HG02973 (cell line): ENCODE results near the gene ARGLU1.

ENCODE experiments used
- ATAC-seq: cut with Tn5 transposase; IDR thresholded peaks from one replicate; pipeline ENCODE4 v1.9.1; 2021; ENCODE audit warnings: moderate library complexity; ENCODE audit not compliant: unreplicated experiment

Gene ARGLU1

GRCh38 chr13:106527445-106527801, 40.5 kb downstream of the ARGLU1 start:
- ATAC-seq, result no peak

GRCh38 chr13:106526738-106527444, 41.0 kb downstream of the ARGLU1 start:
- no peak for ATAC-seq

- no peak for ATAC-seq
Observed at GRCh38 chr13:106525865-106526264, 42.1 kb downstream of the ARGLU1 start.

DNA sequence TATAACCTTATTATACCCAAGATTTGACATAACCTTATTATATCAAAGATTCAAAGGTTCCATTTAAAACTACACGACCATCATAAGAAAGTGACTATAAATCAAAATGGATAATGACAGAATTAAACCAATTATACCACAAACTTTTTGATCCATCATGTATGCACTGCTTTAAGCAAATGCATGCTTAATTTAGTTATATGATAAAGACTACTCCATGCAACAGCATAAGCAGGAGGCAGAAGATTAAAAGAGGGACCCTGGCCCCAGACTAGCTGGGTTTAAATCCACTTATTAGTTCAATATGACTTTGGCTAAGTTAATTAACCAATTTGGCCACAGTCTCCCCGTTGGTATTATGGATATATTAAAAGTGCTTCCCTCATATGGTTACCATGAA, 43.8 kb downstream of the ARGLU1 start:
- ATAC-seq, result no peak

- no peak for ATAC-seq
Observed at GRCh38 chr13:106523576-106523975, 44.4 kb downstream of the ARGLU1 start.

DNA sequence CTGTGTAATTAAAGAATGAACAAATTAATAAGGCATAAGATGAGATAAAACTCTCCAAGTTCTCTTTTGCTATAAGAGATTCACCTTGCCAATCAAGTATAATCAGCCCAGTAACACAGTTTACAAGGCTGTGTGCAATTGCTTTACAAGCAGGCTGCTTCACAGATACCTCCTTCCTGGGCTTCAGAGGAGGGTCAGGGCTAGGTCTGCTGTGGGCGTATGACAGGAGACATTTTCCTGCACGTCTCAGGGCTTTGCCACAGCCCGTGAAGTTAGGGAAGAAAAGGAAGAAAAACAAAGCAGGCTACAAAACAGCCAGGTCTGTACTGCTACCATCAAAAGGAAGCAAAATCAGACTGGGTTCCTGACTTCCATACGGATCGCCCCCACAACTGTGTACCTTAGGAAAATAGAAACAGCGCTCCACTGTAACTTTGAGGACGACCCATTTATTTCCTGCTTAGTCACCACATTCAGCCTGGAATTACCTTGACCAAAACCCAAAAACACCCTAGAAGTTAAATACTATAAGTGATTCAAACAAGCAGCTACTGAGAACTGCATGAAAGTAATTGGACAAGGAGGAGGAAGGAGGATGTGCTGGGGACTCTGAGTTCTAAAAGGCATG, 44.9 kb downstream of the ARGLU1 start:
- no peak for ATAC-seq

DNA sequence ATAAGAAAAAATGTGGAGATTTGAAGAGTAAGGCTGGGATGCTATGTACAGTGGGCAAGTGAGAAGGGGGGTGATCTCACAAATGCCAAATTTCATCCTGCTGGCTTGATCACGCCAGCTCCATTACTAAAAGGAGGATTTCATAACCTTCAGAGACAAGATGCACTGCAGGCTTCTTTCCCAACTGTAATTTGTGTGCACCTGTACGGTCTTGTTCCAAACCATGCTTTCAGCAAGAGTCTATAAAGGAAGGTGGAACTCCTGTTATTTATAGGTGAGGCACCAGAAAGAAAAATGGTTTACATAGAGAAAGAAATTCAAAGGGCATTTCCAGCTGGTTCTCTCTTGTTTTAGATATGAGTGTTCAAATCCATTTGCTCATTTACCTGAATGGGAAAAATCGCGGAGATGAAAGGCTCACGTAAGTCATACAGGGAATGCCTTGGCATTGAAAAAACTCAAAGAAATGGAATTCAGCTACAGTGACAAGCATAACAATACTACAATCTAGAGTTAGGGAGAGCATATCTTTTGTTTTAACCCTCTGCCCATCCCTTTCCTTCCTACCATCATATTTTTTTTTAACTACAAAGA, 45.7 kb downstream of the ARGLU1 start:
- no peak for ATAC-seq

GRCh38 chr13:106521095-106521799, 46.7 kb downstream of the ARGLU1 start:
- no peak for ATAC-seq

DNA sequence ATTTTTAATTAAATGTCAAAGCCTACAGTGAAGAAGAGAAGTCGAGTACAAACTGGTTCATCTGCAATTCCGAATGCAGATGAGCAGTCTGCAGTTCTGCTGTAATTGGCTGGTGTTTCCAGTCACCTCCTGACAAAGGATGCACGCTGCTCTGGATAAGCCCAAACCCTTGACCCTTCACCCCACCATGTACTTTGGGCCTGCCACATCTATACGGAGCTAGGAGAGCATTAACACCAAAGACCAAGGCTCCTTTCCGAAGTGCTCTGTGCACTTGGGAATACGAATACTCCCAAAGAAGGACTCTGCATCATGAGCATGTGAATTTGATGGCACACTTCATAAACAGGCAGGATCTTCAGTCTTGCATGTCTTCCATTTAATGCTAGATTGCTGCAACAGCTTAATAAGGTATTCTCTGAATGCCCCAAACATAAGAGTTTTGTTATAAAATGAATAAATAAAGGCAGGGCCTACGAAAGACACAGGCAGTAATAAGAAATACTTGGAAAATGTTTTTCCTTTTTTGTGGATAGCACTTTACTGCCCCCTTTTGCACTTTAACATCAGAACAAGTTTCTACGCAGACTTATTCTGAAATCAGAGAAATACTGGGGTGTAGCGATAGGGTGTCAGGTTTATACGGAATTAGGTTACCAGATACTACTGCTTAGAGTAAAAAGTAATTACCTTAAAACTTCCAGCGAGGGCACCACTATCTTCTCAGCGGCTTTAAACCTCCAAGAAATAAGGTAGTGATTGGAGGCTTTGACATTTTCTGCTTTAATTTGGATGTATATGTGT, 47.5 kb downstream of the ARGLU1 start:
- no peak for ATAC-seq

DNA sequence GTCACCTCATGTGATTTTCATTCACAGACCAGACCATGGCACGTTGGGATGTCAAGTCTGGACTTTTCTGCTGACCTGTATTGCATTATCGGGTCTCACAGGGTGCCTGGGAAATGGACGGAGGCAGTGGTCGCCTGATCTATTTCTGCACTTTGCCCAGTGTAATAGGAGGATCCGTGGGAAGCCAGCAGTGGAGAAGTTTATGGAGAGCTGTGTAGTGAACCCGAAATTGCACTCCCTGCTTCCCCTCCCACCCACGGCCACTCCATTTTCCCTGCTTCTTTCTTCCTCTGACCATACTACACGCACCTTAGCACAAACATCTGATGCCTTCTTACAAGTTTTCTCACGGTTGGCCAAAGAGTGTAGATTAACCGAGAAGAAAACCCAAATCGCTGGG, 49.4 kb downstream of the ARGLU1 start:
- ATAC-seq, result no peak

GRCh38 chr13:106517109-106517847, 50.7 kb downstream of the ARGLU1 start:
- no peak for ATAC-seq

DNA sequence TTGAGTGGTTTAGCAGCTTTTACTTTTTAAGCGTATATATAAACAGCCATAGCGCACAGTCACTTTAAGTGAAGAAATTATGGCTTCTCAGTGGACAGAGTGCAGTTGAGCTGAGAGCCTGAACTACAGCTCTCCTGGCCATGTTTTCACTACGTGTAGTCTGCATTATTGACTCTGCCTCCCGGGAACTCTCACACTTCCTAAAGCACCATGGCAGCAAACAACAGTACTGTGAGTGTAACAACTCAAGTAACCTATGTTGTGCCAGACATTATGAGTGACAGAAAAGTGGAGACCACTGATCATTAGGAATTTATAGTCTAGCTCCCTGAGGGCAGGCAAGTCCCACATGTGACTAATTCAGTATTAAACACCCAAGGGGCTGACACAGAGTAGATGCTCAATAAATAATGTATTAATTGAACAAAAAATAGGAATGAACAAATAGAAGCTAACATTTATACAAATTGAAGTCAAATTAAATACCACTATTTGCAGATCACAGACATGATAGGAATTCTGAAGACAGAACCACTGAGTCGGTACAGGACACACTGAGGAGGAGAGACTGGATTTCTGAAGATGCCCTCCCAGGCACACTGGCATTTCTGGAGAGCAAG, 52.2 kb downstream of the ARGLU1 start:
- ATAC-seq, result no peak

- no peak for ATAC-seq
Observed at GRCh38 chr13:106514928-106515634, 52.9 kb downstream of the ARGLU1 start.

- no peak for ATAC-seq
Observed at GRCh38 chr13:106513025-106513983, 54.6 kb downstream of the ARGLU1 start.

DNA sequence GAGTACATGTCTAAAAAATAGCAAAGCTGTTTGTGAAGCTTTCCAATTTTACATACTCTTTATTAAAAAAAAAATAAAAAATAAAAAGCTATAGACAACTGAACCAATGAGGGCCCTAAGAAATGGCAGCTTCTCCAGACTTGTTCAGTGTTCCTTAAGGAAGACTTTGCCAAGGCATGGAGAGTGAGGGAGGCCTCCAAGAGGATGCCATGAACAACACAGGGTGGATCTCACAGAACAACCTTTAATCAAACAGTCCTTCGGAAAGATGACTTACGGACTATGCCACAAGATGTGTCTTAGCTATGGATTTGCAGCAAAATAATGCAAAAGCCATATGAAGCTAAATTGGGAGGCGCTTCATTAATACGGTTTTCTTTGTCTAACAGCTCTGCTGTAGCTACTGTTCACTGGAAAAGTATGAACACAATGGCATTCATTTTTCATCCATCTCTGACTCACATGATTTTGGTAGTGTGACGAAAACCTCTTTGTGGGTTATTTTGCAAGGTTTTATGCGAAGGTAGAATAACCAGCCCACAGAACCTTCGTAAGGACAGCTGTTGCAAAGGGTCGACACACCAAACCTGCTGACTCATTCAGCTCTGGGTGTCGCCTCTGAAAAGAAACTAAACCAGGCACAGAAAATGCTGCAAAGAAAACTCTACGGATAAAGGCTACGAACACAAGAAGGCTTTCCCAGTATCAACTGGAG, 60.2 kb downstream of the ARGLU1 start:
- ATAC-seq, result peak; percentile 75

GRCh38 chr13:106506286-106506685, 61.7 kb downstream of the ARGLU1 start:
- no peak for ATAC-seq

- no peak for ATAC-seq
Observed at GRCh38 chr13:106505732-106506131, 62.2 kb downstream of the ARGLU1 start.
